Choroid plexus epithelial cell (primary cell): ENCODE data around the gene GPR15.

Experiments
- DNase-seq: peaks from one replicate; pipeline ENCODE4 v3.0.0-alpha.2; 2010; ENCODE audit warnings: low read depth
- H3K4me3 ChIP-seq: 2 replicates; pipeline ENCODE4 v1.5.1; 2011; ENCODE audit warnings: low read depth, mild to moderate bottlenecking, control low read depth, low read length, moderate library complexity
- CTCF ChIP-seq: conservative IDR thresholded peaks from 2 replicates; pipeline ENCODE4 v1.5.1; 2011; ENCODE audit warnings: low read depth, mild to moderate bottlenecking, control low read depth, inconsistent platforms, low read length, moderate library complexity

Gene GPR15

GRCh38 chr3:98583766-98584165 lies 52.0 kb downstream of the GPR15 start:
- no peak for TF ChIP-seq CTCF
- no peak overlapping the region for H3K4me3 ChIP-seq
- no peak for DNase-seq
